HEK293 (cell line): Measurements from ENCODE around the gene RPL10A.
"Not testable (repeated sequence)": the region's sequence is repeated elsewhere in the genome, so short reads cannot be mapped to it uniquely, and the experiment has no call there.

Experiments used
- HOXC10 ChIP-seq: sonication (generic); formaldehyde crosslinking; IDR thresholded peaks from 2 replicates; pipeline ENCODE4 v1.8.1; 2023; ENCODE audit warnings: mild to moderate bottlenecking, missing genetic modification reagents
- ZFP41 ChIP-seq: fragments of 450-650 bp; formaldehyde crosslinking; IDR thresholded peaks from 2 replicates; pipeline ENCODE4 v1.5.1; 2016; ENCODE audit warnings: missing biosample characterization, missing genetic modification characterization, borderline replicate concordance
- ZNF114 ChIP-seq: fragments of 450-650 bp; formaldehyde crosslinking; IDR thresholded peaks from 2 replicates; pipeline ENCODE4 v1.5.0; 2017; ENCODE audit warnings: missing biosample characterization, missing genetic modification characterization
- ZNF292 ChIP-seq: fragments of 450-650 bp; formaldehyde crosslinking; IDR thresholded peaks from 2 replicates; pipeline ENCODE4 v1.5.1; 2016; ENCODE audit warnings: low read depth, missing biosample characterization, missing genetic modification characterization, borderline replicate concordance
- ZNF521 ChIP-seq: fragments of 450-650 bp; formaldehyde crosslinking; IDR thresholded peaks from 2 replicates; pipeline ENCODE4 v1.5.1; 2017; ENCODE audit warnings: missing biosample characterization, mild to moderate bottlenecking, missing genetic modification characterization
- TF ChIP-seq, protein P1 (sequence below): fragments of 450-650 bp; formaldehyde crosslinking; IDR thresholded peaks from 2 replicates; pipeline ENCODE4 v1.5.1; 2016; ENCODE audit warnings: missing biosample characterization, missing genetic modification characterization

DNA sequence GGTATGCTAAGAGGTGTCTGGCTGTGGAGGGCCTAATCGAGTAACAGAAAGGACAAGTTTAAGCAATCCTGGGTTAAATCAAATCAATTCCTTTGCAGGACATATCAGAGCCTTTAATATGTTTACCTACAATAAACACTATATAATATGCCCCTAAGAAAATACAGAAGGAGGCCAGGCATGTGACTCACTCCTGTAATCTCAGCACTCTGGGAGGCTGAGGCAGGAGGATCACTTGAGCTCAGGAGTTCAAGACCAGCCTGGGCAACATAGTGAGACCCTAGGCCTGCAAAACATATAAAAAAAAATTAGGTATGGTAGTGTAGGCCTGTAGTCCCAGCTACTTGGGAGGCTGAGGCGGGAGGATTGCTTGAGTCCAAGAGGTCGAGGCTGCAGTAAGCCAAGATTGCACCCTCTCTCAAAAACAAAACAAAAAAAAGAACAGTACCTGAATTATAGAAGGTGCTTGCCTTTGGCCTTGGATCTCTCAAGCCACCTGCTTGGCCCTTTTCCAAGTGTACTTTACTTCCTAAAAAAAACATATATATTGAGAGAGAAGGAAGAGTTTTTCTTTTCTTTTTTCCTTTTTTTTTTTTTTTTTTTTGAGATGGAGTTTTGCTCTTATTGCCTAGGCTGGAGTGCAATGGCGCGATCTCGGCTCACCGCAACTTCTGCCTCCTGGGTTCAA, 29.7 kb upstream of the RPL10A start:
- not testable (repeated sequence) for TF ChIP-seq HOXC10 (CRISPR knock-in tag); ZNF114; ZNF521 (tag by site-specific recombination); ZNF292; ZFP41
- TF ChIP-seq, protein P1, sequence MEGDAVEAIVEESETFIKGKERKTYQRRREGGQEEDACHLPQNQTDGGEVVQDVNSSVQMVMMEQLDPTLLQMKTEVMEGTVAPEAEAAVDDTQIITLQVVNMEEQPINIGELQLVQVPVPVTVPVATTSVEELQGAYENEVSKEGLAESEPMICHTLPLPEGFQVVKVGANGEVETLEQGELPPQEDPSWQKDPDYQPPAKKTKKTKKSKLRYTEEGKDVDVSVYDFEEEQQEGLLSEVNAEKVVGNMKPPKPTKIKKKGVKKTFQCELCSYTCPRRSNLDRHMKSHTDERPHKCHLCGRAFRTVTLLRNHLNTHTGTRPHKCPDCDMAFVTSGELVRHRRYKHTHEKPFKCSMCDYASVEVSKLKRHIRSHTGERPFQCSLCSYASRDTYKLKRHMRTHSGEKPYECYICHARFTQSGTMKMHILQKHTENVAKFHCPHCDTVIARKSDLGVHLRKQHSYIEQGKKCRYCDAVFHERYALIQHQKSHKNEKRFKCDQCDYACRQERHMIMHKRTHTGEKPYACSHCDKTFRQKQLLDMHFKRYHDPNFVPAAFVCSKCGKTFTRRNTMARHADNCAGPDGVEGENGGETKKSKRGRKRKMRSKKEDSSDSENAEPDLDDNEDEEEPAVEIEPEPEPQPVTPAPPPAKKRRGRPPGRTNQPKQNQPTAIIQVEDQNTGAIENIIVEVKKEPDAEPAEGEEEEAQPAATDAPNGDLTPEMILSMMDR (tag by site-specific recombination) = not testable (repeated sequence)
